CMK (cell line): ENCODE results near the gene CXCR6.
A peak's percentile ranks its signal among the peaks of the same experiment; 100 is the strongest.

ENCODE experiments used
- DNase-seq: peaks from one replicate; pipeline ENCODE4 v3.0.0-alpha.2; 2010; ENCODE audit warnings: low read depth

The CXCR6 gene

GRCh38 chr3:45969116-45969515 is 25.9 kb downstream of the CXCR6 start:
- no peak for DNase-seq

- no peak for DNase-seq
Observed at GRCh38 chr3:45969953-45970352, 26.7 kb downstream of the CXCR6 start.

GRCh38 chr3:45972534-45973402 is 29.5 kb downstream of the CXCR6 start:
- no peak for DNase-seq

- DNase-seq: no peak
Observed at GRCh38 chr3:45974686-45975085, 31.4 kb downstream of the CXCR6 start.

GRCh38 chr3:45975686-45976085 is 32.4 kb downstream of the CXCR6 start:
- no peak for DNase-seq

- no peak for DNase-seq
Observed at GRCh38 chr3:45976191-45977091, 33.2 kb downstream of the CXCR6 start.

GRCh38 chr3:45978006-45978761 is 34.9 kb downstream of the CXCR6 start:
- DNase-seq: no peak

- DNase-seq: no peak
Observed at GRCh38 chr3:45979378-45979777, 36.1 kb downstream of the CXCR6 start.

GRCh38 chr3:45980229-45980813 is 37.1 kb downstream of the CXCR6 start:
- no peak for DNase-seq

GRCh38 chr3:45980819-45981218 is 37.6 kb downstream of the CXCR6 start:
- DNase-seq: no peak

- no peak for DNase-seq
Observed at GRCh38 chr3:45981346-45982074, 38.2 kb downstream of the CXCR6 start.

GRCh38 chr3:45983770-45984169 is 40.5 kb downstream of the CXCR6 start:
- DNase-seq: peak; percentile 27

GRCh38 chr3:45984331-45985312 is 41.4 kb downstream of the CXCR6 start:
- no peak for DNase-seq

GRCh38 chr3:45985532-45986302 is 42.5 kb downstream of the CXCR6 start:
- no peak for DNase-seq

- no peak for DNase-seq
Observed at GRCh38 chr3:45986303-45986982, 43.2 kb downstream of the CXCR6 start.

- no peak for DNase-seq
Observed at GRCh38 chr3:45987368-45988291, 44.4 kb downstream of the CXCR6 start.

GRCh38 chr3:45988362-45988761 is 45.1 kb downstream of the CXCR6 start:
- no peak for DNase-seq
